Hypothalamus (tissue), 51 donors: ENCODE data around the gene COL2A1.

ENCODE experiments used
- DNase-seq, 51 donors: peaks; one replicate each; lab custom pipeline; 2025; lab: John Stamatoyannopoulos, UW

The COL2A1 gene

DNA sequence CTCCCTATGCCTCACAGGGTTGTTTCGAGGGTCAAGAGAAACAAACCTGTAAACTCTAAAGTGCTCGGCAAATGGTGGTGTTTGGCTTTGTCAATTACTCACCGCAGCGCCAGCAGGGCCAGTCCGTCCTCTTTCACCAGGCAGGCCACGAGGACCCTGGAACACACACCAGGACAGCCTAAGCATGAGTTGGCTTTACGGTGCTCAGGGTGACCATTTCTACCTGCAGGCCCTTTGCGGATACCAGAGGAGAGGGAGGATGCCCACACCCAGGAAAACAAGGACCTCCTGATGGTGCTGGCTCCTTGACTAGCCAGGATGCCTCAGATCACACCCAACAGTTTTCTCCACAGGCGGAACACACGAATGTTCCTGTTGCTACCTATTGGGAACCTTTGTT lies 11.5 kb downstream of the COL2A1 start:
- DNase-seq = no peak

DNA sequence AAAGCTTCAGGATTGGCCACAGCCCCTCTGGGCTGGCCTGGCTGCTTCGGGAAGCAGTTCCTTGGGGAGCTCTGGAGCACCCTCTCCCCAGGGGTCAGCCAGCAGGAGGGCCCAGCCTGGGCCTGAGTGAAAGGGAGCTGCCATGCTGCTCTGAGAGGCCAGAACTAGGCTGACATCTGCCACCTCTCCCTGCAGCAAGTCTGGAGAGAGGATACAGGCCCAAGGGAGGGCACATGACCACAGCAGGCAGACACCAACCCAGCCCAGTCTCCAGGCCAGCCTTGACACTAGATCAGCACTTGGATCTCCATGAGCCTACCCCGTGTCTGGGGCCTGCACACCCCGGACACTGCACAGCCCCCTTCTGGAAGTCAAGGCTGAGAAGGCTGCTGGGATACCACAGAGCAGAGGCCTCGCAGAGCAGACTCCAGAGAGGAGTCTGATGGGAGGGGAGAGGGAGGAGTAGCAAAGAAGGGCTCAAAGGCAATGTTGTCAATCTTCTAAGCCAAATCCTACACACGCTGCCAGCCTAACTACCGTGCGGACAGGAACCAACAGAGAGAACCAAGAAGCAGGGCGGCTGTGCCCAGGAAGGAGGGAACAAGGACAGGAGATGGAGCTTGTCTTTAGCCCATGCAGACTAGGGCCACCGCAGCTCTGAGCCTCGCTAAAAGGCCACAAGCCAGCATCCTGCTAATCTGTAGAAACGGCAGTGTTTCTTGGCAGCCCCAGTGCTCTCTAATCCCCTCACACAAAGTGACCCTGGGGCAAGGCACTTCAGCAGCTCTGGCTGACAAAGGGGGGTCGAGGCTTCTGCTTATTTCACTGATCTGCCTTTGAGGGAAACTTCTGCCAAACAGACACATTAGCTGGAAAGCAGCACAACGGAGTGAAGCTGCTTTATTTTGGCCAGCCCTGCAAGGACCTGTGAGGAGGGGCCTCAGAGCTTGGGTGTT lies 12.9 kb downstream of the COL2A1 start:
- DNase-seq = no peak

- no peak for DNase-seq
These were observed 13.7 kb downstream of the COL2A1 start for GRCh38 chr12:47990351-47991105.

DNA sequence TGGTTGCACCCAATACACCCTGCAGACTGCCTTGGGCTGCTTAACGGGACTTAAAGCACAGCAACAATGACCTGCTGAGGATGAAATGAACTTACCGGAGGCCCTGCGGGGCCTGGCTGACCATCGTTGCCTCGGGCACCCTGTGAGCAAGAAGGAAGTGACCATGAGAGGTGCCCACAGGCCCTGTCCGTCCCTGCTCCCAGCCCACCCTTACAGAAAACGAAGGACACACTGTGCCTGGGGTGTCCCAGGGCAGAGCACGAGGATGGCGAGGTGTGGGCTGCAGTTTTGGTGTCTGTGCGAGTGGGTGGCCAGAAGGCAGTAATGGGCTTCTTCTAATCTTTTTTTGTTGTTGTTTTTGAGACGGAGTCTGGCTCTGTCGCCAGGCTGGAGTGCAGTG lies 14.6 kb downstream of the COL2A1 start:
- no peak for DNase-seq

- DNase-seq = no peak
These were observed 15.3 kb downstream of the COL2A1 start for GRCh38 chr12:47989023-47989417.

- peak in 6 of 51 donors; percentile 10 to 54 (median 18) for DNase-seq
These were observed 15.9 kb downstream of the COL2A1 start for GRCh38 chr12:47988073-47989022.

DNA sequence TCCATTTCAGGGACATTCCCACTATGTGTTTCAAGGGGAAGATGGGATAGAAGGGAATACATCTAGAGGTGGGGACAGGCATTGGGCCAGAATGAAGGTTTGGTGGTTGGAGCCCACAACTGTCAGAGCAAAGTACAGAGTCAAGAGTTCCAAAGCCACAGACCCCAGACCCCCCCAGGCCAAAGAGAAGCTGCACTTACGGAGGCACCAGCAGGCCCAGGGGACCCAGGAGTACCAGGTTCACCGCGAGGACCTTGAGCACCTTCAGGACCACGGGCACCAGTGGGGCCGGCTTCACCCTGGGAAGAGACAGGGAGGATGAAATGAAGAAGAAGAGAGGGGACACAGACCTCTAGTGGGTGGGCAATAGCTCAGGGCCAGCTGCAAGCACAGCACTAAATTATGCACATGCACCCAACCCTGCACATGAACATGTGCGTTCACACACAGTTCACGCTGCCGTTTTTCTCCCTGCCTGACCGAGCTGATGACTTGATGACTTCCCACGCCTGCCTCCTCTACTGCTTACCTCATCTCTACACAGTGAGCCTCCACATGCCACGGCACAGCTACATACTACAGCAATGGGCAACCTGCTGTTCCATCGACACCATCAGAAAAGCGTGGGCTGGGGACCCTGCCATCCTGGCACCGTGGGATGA lies 16.7 kb downstream of the COL2A1 start:
- peak in 3 of 51 donors; percentile 19 to 54 (median 29) for DNase-seq

DNA sequence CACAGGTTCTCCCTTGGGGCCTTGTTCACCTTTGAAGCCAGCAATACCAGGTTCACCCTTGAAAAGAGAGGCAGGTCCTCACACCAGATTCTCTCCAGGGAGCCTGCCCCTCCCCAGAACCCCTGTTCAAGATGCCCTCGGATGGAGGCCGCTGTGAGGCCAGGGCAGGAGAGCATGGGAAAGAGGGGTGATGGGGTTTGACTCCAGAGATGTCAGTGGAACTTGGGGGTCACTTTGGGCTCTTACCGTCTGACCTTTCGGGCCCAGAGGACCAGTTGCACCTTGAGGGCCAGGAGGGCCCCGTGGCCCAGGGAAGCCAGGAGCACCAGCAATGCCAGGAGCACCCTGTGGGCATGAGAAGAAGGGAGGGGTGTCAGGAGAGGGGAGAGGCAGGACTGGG lies 17.4 kb downstream of the COL2A1 start:
- DNase-seq = no peak

DNA sequence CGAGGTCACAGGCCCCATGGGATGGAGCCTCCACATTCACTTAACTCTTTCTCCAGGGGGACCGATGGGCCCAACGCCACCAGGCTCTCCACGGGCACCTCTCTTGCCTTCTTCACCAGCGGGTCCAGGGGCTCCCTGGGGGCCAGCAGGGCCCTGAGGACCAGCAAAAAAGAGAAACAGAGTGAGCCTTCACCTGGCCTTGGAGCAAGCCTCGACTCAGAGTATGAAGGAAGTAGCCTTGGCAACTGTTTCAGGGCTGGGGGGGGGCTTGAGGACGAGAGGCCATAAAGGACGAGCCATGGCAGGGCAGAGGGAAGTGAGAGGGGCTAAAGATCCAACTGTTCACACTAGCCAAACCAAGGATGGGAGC lies 18.0 kb downstream of the COL2A1 start:
- no peak for DNase-seq

GRCh38 chr12:47985596-47986290 lies 18.5 kb downstream of the COL2A1 start:
- DNase-seq = no peak

DNA sequence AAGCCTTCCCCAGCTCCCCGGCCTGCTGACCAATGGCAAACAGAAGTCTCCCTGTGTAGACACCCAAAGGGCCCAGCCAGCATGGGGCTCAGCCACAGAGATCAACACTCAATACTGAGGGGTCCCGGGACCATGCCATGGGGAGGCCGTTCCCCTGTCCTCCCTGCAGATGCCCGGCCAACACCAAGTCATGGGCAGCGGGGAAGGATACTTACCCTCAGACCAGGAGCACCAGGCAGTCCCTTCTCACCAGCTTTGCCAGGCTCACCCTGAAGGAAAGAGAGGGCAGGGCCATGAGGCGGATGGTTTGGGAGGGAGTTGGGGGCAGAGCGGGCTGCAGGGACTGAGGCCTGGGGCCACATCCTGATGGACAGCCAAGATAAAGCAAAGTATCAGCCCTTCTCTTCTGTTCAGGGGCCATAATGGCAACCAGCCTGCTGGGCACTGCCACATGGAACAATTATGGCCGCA lies 19.9 kb downstream of the COL2A1 start:
- DNase-seq = no peak

- no peak for DNase-seq
These were observed 20.6 kb downstream of the COL2A1 start for GRCh38 chr12:47983541-47984115.

GRCh38 chr12:47982770-47983169 lies 21.5 kb downstream of the COL2A1 start:
- no peak for DNase-seq

DNA sequence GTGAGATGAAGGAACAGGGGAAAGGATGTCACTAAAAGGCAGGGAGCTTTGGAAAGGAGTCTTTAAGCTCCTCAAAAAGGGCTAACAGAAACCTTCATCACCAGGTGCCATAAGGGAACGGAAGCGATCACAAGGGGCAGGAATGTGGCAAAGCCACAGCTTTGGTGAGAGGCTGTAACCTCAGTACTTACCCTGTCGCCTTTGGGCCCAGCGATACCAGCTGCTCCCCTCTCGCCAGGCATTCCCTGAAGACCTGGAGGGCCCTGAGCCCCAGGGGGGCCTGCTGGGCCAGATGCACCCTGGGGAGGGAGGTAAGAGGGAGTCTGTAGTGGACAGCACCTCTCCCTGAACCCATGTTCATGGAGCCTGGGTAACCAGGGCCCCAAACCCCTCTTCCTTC lies 22.0 kb downstream of the COL2A1 start:
- no peak for DNase-seq

GRCh38 chr12:47981496-47982260 lies 22.6 kb downstream of the COL2A1 start:
- DNase-seq = no peak

- DNase-seq = no peak
These were observed 23.3 kb downstream of the COL2A1 start for GRCh38 chr12:47980779-47981495.

DNA sequence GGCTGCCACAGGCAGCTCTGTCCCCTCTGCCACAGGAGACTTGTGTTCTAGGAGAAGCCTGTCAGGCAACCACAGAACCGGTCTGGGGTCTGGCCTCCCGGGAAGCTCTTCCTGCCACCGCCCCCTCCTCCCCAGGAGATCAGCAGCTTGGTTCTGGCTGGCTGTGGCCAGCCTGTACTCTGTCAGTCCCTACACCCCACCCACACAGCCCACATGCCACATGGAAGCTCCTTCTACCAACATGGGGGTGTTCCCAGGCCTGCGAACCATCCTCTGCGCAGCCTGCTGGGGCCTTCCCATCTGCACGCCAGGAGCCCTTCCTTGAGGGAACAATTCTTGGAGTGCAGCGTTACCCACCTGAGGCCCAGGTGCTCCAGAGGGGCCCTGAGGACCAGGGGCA lies 24.1 kb downstream of the COL2A1 start:
- peak in 1 of 51 donors; percentile 4 for DNase-seq

- no peak for DNase-seq
These were observed 24.6 kb downstream of the COL2A1 start for GRCh38 chr12:47979686-47980085.
